HEK293T (cell line): ENCODE results near the gene EFNB3.
A peak's percentile ranks its signal among the peaks of the same experiment; 100 is the strongest.

Source experiments
- CTCF ChIA-PET: fragments of 350-600 bp; formaldehyde crosslinking; extraction: SDS; loops from one replicate; lab custom pipeline; 2021; ENCODE audit warnings: antibody characterized with exemption, inconsistent platforms; lab: Yijun Ruan, JAX
- POLR2A ChIA-PET: fragments of 350-600 bp; formaldehyde crosslinking; extraction: SDS; loops from one replicate; lab custom pipeline; 2020; ENCODE audit warnings: antibody characterized with exemption, inconsistent platforms; lab: Yijun Ruan, JAX
- DNase-seq: peaks from one replicate; pipeline ENCODE4 v3.0.0; 2012; ENCODE audit warnings: mixed read lengths; ENCODE audit errors: extremely low spot score
- ARNT ChIP-seq: fragments of 450-650 bp; IDR thresholded peaks from 2 replicates; pipeline ENCODE4 v1.6.1; 2017; ENCODE audit warnings: mild to moderate bottlenecking
- BHLHE40 ChIP-seq: fragments of 450-650 bp; IDR thresholded peaks from 2 replicates; pipeline ENCODE4 v1.6.1; 2016; ENCODE audit warnings: mild to moderate bottlenecking, moderate library complexity, borderline replicate concordance
- CTBP1 ChIP-seq: fragments of 450-650 bp; IDR thresholded peaks from 2 replicates; pipeline ENCODE4 v1.6.1; 2016; ENCODE audit warnings: borderline replicate concordance
- ELF4 ChIP-seq: fragments of 450-650 bp; IDR thresholded peaks from 2 replicates; pipeline ENCODE4 v1.6.1; 2017; ENCODE audit warnings: antibody characterized with exemption
- FOXA1 ChIP-seq: fragments of 450-650 bp; IDR thresholded peaks from 2 replicates; pipeline ENCODE4 v1.6.1; 2016; ENCODE audit warnings: mild to moderate bottlenecking
- FOXK2 ChIP-seq: fragments of 450-650 bp; IDR thresholded peaks from 2 replicates; pipeline ENCODE4 v1.6.1; 2016; ENCODE audit warnings: mild to moderate bottlenecking
- FOXM1 ChIP-seq: fragments of 450-650 bp; IDR thresholded peaks from 2 replicates; pipeline ENCODE4 v1.6.1; 2017; ENCODE audit warnings: mild to moderate bottlenecking, borderline replicate concordance
- HDGF ChIP-seq: fragments of 450-650 bp; IDR thresholded peaks from 2 replicates; pipeline ENCODE4 v1.6.1; 2017; ENCODE audit warnings: antibody characterized with exemption, borderline replicate concordance
- L3MBTL2 ChIP-seq: fragments of 450-650 bp; conservative IDR thresholded peaks from 2 replicates; pipeline ENCODE4 v1.6.1; 2016; ENCODE audit warnings: mild to moderate bottlenecking
- LEF1 ChIP-seq: fragments of 450-650 bp; IDR thresholded peaks from 2 replicates; pipeline ENCODE4 v1.6.1; 2017; ENCODE audit warnings: mild to moderate bottlenecking, borderline replicate concordance
- NFRKB ChIP-seq: fragments of 450-650 bp; IDR thresholded peaks from 2 replicates; pipeline ENCODE4 v1.6.1; 2016; ENCODE audit warnings: mild to moderate bottlenecking, moderate library complexity
- PKNOX1 ChIP-seq: fragments of 450-650 bp; IDR thresholded peaks from 2 replicates; pipeline ENCODE4 v1.6.1; 2016
- SP1 ChIP-seq: fragments of 450-650 bp; IDR thresholded peaks from 2 replicates; pipeline ENCODE4 v1.6.1; 2017
- SUZ12 ChIP-seq: fragments of 450-650 bp; IDR thresholded peaks from 2 replicates; pipeline ENCODE4 v1.6.1; 2016; ENCODE audit warnings: mild to moderate bottlenecking
- TARDBP ChIP-seq: fragments of 450-650 bp; IDR thresholded peaks from 2 replicates; pipeline ENCODE4 v1.6.1; 2016
- ZNF384 ChIP-seq: fragments of 450-650 bp; IDR thresholded peaks from 2 replicates; pipeline ENCODE4 v1.6.1; 2016

Gene EFNB3

DNA sequence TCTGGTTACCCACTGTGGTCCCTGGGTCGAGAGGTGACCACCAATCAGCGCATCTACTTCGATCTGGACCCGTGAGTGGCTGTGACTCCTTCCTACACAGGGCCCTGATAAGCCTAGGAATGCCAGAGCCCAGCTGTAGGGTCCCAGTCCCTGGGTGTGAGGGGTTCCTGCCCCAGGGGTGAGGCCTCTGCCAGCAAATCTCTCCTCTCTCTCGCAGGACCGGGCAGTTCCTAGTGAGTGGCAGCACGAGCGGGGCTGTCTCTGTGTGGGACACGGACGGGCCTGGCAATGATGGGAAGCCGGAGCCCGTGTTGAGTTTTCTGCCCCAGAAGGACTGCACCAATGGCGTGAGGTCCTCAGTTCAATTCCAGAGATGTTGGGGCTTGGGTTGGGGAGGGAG lies 2.2 kb upstream of the EFNB3 start:
- ChIA-PET CTCF (interaction anchor here (0.5 to 4.1 kb wide), 4 partner anchors 15 to 549 kb away, joined by 3 to 15 read pairs (median 4); partner anchors contain the start of genes TP53 and WRAP53), POLR2A (interaction anchor here (1.1 to 9.0 kb wide), 3 partner anchors 14 to 224 kb away, joined by 3 to 100 read pairs (median 5); partner anchors contain the start of genes SAT2, TP53, WRAP53 and ZBTB4)
- TF ChIP-seq FOXM1 = no peak
- TF ChIP-seq TARDBP = no peak
- no peak for TF ChIP-seq ELF4
- no peak for TF ChIP-seq BHLHE40
- TF ChIP-seq CTBP1 = no peak
- no peak for TF ChIP-seq HDGF
- no peak for TF ChIP-seq FOXA1
- TF ChIP-seq ARNT = no peak
- no peak for TF ChIP-seq SP1
- TF ChIP-seq FOXK2 = no peak
- no peak for TF ChIP-seq NFRKB
- TF ChIP-seq PKNOX1 = no peak
- no peak for TF ChIP-seq SUZ12
- TF ChIP-seq LEF1 = no peak
- TF ChIP-seq ZNF384 = no peak
- TF ChIP-seq L3MBTL2 = no peak
- DNase-seq = no peak

DNA sequence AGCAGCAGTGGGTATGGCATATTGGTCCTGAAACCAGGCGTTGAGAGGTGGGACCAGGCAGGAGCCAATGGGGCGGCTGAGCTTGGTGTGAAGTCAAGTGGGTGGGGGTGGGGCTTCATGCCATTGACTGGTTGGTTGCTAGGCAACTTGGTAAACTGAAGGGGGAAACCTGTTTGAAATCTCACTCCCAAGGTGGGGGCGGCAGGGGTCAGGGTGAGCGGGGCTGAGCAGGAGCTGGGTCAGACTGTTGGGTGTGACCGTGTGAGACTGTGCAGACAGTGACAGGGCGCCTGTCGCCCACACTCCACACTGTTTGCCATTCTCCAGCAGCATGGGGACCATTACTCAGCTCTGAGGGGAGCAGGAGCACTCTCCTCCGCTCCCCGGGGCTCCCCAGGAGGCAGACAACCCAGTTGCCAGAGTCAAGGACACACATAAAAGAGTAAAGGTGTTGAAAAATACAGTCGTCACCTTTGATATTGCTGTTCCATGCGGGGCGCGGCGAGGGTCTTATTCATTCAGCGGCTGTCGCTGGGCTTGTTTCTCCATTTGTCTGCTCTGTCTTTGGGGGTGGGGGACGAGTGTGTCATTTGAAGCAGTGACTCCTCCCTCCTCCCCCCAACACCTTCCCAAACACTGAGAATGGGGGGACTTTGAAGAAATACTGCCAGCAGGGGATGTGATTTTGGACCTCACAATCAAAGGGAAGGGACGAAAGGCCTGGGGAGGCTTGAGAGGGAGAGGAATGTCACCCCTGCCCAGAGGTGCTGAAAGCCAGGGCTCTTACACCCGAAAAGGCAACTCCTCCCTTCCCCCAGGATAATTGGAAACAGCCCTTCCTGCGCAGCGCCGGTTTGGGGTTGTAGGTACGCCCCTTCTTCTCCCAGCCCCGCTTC lies 1.2 kb upstream of the EFNB3 start:
- no peak for TF ChIP-seq SP1
- no peak for TF ChIP-seq FOXA1
- TF ChIP-seq SUZ12 = no peak
- TF ChIP-seq ZNF384 = no peak
- TF ChIP-seq HDGF = no peak
- TF ChIP-seq CTBP1 = no peak
- TF ChIP-seq LEF1 = no peak
- no peak for TF ChIP-seq BHLHE40
- no peak for TF ChIP-seq ELF4
- no peak for TF ChIP-seq FOXK2
- no peak for TF ChIP-seq TARDBP
- TF ChIP-seq FOXM1 = no peak
- TF ChIP-seq NFRKB = no peak
- TF ChIP-seq ARNT = no peak
- POLR2A ChIA-PET = interaction anchor here (0.6 to 9.0 kb wide), 5 partner anchors 15 to 225 kb away, joined by 3 to 100 read pairs (median 3); partner anchors contain the start of genes SAT2, TP53, WRAP53 and ZBTB4
- DNase-seq = peak; percentile 58
- CTCF ChIA-PET = interaction anchor here (0.5 to 4.1 kb wide), 6 partner anchors 13 to 548 kb away, joined by 3 to 15 read pairs (median 3); partner anchors contain the start of genes DNAH2, TP53 and WRAP53

GRCh38 chr17:7705269-7706255 lies 560 bp downstream of the EFNB3 start:
- POLR2A ChIA-PET = interaction anchor here (0.8 to 9.0 kb wide), 4 partner anchors 8 to 72 kb away, joined by 3 to 100 read pairs (median 11); partner anchors contain the start of genes DNAH2, TP53 and WRAP53
- no peak for DNase-seq
- CTCF ChIA-PET = interaction anchor here (0.6 to 4.1 kb wide), 5 partner anchors 11 to 73 kb away, joined by 3 to 15 read pairs (median 4); partner anchors contain the start of genes DNAH2, TP53 and WRAP53
- no peak for TF ChIP-seq L3MBTL2

- ChIA-PET POLR2A (interaction anchor here (2.5 to 9.0 kb wide), 2 partner anchors 10 to 18 kb away, joined by 19 to 100 read pairs; partner anchors contain the start of genes DNAH2, TP53 and WRAP53), CTCF (interaction anchor here (0.5 to 4.1 kb wide), 4 partner anchors 10 to 94 kb away, joined by 3 to 15 read pairs (median 6); partner anchors contain the start of genes TP53 and WRAP53)
- DNase-seq = no peak
- TF ChIP-seq FOXK2 (no peak), ELF4 (no peak), CTBP1 (no peak), LEF1 (no peak), PKNOX1 (no peak), L3MBTL2 (no peak), HDGF (no peak)
These were observed 1.8 kb downstream of the EFNB3 start for GRCh38 chr17:7706631-7707354.

GRCh38 chr17:7707446-7707845 lies 2.4 kb downstream of the EFNB3 start:
- POLR2A ChIA-PET = interaction anchor here (2.5 to 9.0 kb wide), 2 partner anchors 9 to 19 kb away, joined by 19 to 100 read pairs; partner anchors contain the start of genes DNAH2, TP53 and WRAP53
- no peak for DNase-seq
- CTCF ChIA-PET = interaction anchor here (1.7 kb wide), 1 partner anchor 9 kb away, joined by 9 read pairs; no protein-coding TSS in a partner anchor
- no peak for TF ChIP-seq PKNOX1
- TF ChIP-seq TARDBP = no peak
